Measurements from ENCODE around the gene XDH.

GRCh38 chr2:31420936-31421335 is 6.4 kb upstream of the XDH start:
- TF ChIP-seq CTCF (IDR thresholded peaks at IDR 0.05) (no peak), POLR2AphosphoS5 (IDR thresholded peaks at IDR 0.05) (no peak), POLR2A (IDR thresholded peaks at IDR 0.05) (no peak), EP300 (IDR thresholded peaks at IDR 0.05) (no peak)
